HG03354 (cell line): ENCODE data around the gene ACSL1.
"Not testable (repeated sequence)": the region's sequence is repeated elsewhere in the genome, so short reads cannot be mapped to it uniquely, and the experiment has no call there.

Experiments used
- ATAC-seq: cut with Tn5 transposase; IDR thresholded peaks from one replicate; pipeline ENCODE4 v1.9.1; 2021; ENCODE audit warnings: mild to moderate bottlenecking; ENCODE audit not compliant: unreplicated experiment, poor library complexity, severe bottlenecking

The ACSL1 gene

DNA sequence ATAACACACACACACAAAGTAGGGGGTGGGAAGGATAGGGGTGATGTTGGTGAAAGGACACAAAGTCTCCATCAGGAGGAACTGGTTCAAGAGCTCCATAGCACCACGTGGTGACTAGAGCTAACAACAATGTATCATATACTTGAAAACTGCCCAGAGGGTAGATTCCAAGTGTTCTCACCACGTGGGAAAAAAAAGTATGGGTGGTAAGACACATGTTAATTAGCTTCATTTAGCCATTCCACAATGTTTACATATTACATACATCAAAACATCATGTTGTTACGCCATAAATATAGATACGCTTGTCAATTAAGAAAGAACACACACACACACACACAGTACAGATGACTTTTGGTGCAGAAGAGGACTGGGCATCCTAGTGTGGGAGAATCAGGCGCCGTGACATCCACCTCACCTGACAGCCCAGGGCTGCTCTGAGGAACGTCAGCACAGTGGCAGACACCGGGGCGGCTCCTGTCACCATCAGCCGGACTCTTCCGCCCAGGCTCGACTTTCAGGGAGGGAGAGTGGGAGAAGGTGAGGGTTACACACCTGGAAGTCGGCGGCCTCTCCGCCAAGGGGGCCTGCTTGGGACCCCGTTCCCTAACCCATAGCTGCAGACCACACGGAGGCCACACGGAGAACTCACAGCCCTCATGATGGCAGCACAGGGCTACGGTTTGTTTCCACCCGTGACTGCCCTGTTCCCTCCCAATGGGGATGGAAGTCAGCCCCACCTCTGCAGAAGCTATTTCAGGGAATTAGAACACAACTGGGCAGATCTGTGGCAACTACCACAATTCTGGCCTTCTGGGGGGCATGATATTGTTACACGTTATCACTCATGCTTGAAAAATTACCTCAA lies 60.1 kb downstream of the ACSL1 start:
- no peak for ATAC-seq

GRCh38 chr4:184764601-184765000 lies 61.2 kb downstream of the ACSL1 start:
- ATAC-seq = no peak

- no peak for ATAC-seq
Observed at GRCh38 chr4:184763150-184763780, 62.5 kb downstream of the ACSL1 start.

GRCh38 chr4:184762100-184762499 lies 63.7 kb downstream of the ACSL1 start:
- ATAC-seq = peak; percentile 93

- no peak for ATAC-seq
Observed at GRCh38 chr4:184760681-184761080, 65.1 kb downstream of the ACSL1 start.

GRCh38 chr4:184757810-184758209 lies 68.0 kb downstream of the ACSL1 start:
- no peak for ATAC-seq

- no peak for ATAC-seq
Observed at GRCh38 chr4:184756399-184756798, 69.4 kb downstream of the ACSL1 start.

GRCh38 chr4:184755278-184755677 lies 70.5 kb downstream of the ACSL1 start:
- no peak for ATAC-seq

GRCh38 chr4:184752496-184753275 lies 73.1 kb downstream of the ACSL1 start:
- no peak for ATAC-seq

DNA sequence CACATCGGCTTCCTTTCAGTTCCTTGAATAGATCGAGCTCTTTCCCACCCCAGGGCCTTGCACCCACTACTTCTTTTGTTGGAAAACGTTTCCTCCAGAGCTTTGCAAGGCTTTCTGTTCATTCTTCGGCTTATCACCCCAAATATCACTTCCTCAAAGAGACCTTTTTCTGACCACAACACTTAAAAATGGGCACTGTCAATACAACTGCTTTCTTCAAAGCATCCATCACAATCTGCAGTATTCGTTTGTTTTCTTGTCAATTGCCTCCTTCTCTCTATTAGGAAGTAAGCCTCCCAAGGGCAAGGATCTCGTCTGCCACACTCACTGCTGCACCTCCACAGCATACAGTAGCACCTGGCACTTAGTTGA lies 74.2 kb downstream of the ACSL1 start:
- ATAC-seq = no peak

- ATAC-seq = no peak
Observed at GRCh38 chr4:184750926-184751584, 74.7 kb downstream of the ACSL1 start.

DNA sequence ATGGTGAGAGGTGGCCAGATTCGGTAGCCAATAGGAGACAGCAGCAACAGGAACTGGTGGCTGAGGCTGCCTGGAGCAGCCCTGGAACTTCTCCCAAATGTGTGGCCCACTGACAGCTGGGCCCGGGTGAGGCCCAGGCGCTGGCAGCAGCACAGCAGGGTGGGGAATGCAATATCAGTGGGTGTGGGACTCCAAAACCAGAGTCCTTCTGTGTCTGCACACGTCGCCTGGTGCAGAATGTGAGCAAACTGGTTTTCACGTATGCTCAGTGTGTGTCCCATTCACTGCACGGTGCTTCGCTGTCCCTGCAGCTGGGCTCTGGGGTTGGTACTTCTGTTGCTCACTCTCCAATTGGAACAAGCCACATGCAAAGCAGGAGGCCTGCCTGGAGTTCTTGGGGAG lies 77.5 kb downstream of the ACSL1 start:
- no peak for ATAC-seq

DNA sequence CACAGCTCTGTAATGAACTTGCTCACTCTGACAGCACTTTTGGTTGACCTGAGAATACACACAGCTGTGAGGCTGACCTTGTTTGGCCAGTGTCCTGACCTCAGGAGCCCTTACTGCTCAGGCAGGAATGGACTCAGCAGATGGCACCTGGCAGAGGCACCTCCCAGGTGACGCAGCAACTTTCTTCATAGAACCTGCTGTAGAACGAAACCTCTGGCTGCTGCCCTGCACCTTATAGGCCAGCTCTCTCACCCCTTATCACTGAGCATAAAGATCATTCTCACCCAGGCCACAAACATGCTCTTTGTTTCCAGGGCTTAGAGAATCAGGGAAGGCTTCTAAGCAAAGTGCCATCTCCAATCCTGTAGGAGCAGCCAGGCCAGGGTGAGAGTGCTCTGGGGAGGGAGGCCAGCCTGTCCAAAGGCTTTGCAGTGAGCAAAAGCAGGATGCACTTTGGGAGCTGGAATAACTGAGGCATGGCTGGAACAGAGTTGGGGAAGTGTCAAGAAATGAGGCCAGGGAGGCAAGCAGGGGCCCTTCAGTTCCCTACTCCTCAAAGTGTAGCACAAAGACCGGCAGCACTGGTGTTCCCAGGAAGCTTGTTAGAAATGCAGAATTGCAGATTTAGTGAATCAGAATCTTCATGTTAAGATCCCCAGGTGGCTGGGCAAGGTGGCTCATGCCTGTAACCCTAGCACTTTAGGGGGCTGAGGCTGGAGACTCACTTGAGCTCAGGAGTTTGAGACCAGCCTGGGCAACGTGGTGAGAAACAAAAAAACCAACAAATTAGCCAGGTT lies 78.5 kb downstream of the ACSL1 start:
- no peak for ATAC-seq

DNA sequence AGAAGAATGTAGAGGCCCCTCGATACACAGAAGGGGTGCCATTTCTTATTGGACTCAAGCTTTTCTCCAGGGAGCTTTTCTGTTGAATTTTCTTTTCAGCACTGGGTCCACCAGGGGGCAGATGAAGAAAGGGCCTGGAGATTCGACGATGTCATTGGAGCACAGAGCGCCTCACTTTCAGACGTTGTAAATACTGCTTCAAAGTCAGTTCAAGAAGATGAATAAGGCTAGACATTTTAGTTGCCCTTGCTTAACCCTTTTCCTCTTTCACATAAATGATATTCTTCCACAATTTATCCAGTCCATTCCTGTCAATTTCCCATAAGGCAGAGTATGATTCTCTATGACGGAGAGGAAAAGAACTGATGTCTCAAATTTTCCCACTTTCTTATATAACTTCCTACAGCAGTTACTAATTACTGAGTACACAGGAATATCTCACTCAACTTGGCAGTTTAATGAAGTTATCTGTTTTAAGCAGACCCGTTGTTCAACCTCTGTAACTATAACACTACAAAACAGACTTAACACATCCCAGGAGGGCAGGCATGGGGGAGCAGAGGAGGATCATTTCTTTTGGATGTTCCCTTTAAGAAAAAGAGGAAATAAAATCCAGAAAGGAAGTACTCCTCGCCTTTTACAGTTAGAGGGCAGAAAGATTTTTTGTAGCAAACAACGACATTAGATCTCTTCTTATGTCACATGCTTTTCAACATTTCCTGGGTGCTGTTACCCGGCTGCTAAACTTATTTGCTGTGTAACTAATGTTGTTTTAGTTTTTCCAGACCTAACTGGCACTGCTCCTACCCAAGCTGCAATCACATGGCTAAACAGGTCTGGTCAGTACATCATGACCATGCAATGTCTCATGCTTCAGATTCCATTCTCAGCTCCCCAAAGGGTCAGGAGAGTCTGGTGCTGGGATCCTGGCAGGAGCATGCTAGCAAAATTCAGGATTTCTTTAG lies 79.7 kb downstream of the ACSL1 start:
- ATAC-seq = peak; percentile 84

DNA sequence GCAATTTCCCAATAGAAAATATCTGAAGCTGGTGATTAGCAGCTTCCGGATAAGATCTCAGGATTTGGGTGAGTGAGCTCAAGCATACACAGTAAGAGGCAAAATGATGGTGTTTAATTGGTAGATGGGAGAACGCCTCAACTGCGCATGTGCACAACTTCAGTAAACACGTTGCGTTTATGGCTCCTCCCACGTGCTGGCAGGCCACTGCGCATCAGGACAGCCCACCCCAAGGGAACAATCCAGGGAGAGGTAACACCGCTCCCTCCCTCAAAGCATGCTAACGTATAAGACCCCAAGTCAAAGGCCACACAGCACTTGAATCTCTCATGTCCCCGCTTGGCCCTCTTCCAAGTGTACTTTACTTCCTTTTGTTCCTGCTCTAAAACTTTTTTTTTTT lies 81.5 kb downstream of the ACSL1 start:
- no peak for ATAC-seq

DNA sequence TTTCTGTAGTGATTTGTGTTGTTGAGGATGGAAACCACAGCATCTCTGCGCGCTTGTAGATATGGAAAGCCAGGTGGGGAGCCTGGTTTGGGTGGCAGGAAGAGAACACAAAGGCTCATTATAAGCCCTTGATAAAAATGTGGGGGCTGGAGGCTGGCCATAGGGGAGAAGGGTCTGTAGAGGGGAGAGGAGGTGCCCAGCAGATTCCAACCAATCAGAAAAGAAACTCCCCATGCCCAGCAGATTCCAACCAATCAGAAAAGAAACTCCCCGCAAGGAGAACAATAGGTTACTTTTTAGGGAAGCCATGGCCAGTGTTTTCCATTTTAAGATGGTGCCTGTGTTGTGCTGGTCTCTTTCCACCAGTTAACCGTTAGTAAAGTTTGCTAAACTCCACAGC lies 82.1 kb downstream of the ACSL1 start:
- ATAC-seq = no peak

DNA sequence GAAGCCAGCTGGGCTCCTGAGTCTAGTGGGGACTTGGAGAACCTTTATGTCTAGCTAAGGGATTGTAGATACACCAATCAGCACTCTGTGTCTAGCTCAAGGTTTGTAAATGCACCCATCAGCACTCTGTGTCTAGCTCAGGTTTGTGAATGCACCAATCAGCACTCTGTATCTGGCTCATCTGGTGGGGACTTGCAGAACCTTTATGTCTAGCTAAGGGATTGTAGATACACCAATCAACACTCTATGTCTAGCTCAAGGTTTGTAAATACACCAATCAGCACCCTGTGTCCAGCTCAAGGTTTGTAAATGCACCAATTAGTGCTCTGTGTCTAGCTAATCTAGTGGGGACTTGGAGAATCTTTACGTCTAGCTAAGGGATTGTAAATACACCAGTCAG lies 84.1 kb downstream of the ACSL1 start:
- not testable (repeated sequence) for ATAC-seq

DNA sequence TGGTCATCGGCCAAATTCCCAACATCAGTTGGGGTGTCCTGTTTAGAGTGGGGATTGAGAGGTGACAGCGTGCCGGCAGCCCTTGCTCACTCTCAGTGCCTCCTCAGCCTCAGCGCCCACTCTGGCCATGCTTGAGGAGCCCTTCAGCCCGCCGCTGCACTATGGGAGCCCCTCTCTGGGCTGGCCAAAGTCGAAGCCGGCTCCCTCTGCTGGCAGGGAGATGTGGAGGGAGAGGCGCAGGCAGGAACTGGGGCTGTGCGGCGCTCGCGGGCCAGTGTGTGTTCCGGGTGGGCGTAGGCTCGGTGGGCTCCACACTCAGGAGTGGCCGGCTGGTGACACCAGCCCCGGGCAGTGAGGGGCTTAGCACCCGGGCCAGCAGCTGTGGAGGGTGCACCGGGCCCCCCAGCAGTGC lies 84.8 kb downstream of the ACSL1 start:
- ATAC-seq = no peak
